GM12892 (cell line): ENCODE data around the gene FSCB. TPM values are rescaled to one million over a fixed set of nuclear protein-coding genes. Genes with fewer than 3 reads are reported as not detected.
"Not testable (repeated sequence)": the region's sequence is repeated elsewhere in the genome, so short reads cannot be mapped to it uniquely, and the experiment has no call there.

Experiments used
- DNase-seq: peaks from one replicate; pipeline ENCODE4 v3.0.0; 2011; ENCODE audit not compliant: insufficient read length
- FAIRE-seq: peaks from 2 replicates; lab custom pipeline; 2011; peaks lifted over from hg19 to GRCh38; lab: Jason Lieb, UNC
- POLR2A ChIP-seq: IDR thresholded peaks from 2 replicates; pipeline ENCODE4 v1.6.1; 2011; ENCODE audit warnings: low read depth, low read length, control low read depth
- POLR2AphosphoS5 ChIP-seq: IDR thresholded peaks from 2 replicates; pipeline ENCODE4 v1.6.1; 2011; ENCODE audit warnings: low read depth, low read length, control low read depth
- TAF1 ChIP-seq: IDR thresholded peaks from 2 replicates; pipeline ENCODE4 v1.6.1; 2011; ENCODE audit warnings: low read depth, mild to moderate bottlenecking, control low read depth, low read length, borderline replicate concordance
- polyA plus RNA-seq: library from polyadenylated mRNA; unstranded; fragments of >200 nt; gene quantifications from one replicate; pipeline ENCODE4 v1.2.1, GENCODE V29; 2012; ENCODE audit warnings: missing spikeins, inconsistent platforms; ENCODE audit not compliant: missing spikeins

FSCB gene, protein sequence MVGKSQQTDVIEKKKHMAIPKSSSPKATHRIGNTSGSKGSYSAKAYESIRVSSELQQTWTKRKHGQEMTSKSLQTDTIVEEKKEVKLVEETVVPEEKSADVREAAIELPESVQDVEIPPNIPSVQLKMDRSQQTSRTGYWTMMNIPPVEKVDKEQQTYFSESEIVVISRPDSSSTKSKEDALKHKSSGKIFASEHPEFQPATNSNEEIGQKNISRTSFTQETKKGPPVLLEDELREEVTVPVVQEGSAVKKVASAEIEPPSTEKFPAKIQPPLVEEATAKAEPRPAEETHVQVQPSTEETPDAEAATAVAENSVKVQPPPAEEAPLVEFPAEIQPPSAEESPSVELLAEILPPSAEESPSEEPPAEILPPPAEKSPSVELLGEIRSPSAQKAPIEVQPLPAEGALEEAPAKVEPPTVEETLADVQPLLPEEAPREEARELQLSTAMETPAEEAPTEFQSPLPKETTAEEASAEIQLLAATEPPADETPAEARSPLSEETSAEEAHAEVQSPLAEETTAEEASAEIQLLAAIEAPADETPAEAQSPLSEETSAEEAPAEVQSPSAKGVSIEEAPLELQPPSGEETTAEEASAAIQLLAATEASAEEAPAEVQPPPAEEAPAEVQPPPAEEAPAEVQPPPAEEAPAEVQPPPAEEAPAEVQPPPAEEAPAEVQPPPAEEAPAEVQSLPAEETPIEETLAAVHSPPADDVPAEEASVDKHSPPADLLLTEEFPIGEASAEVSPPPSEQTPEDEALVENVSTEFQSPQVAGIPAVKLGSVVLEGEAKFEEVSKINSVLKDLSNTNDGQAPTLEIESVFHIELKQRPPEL
- not detected for polyA plus RNA-seq

DNA sequence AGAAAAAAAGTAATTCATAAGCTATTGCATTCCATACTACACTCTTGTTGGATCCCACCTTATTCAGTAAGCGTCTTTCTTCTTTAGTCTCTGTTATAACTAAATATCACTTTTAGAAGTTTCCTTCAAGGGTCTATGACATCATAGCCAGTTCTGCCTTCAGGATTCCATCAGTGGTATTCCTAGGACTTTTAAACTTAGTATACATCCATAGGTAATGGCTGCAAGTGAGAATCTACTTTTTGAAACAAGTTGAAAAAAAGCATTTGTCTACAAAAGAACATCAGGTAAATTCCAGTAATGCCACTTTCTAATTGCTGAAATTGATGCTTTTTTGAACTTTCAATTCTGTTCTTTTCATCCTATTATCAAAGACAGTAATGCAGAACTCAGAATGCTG lies at the start of gene FSCB:
Gene FSCB (minus strand): TSS at position 101 of the 400 bp plus-strand sequence. CDS start 296 bp downstream, outside the sequence.
- FAIRE-seq (no peak), DNase-seq (no peak)
- TF ChIP-seq POLR2AphosphoS5: no peak
- TF ChIP-seq TAF1: no peak
- TF ChIP-seq POLR2A: no peak

DNA sequence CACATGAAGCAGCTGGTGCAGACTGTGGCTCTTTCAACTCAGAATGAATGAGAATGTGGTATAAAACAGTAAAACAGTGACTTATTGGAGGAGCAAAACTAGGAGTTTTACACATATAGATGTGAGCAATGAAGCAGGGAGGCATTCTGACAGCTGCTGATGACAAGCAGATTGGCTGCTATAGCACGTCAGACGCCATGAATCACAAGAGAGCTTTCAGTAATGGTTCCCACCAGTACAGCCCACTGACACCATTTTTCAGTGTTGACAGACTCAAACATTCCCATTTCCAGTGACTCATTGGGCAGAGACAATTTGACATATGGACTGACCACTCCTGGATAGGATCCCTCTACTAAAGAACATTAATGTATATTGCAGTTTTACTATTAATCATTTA lies 24.6 kb upstream of the FSCB start:
- DNase-seq: no peak
- TF ChIP-seq POLR2A (no peak), POLR2AphosphoS5 (no peak), TAF1 (no peak)
- FAIRE-seq: no peak

DNA sequence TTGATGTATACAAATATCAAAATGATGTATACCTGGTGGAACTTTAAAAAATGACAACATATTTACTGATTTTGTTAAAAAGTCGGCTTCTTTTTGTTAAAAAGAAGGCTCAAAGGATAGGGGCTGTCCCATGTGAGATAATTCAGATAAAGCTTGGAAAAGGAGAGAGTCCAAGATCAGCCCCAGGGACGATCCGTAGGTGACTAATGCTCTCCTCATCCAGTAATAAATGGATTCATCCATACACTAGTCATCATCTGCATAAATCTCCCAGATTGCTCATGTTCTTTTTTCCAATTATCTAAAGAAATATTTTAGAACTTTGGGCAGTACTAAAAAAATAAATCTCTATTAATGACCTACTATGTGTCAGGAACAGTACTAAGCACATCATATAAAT lies 23.4 kb upstream of the FSCB start:
- TF ChIP-seq POLR2A (no peak), POLR2AphosphoS5 (no peak), TAF1 (no peak)
- DNase-seq: no peak
- no peak for FAIRE-seq

DNA sequence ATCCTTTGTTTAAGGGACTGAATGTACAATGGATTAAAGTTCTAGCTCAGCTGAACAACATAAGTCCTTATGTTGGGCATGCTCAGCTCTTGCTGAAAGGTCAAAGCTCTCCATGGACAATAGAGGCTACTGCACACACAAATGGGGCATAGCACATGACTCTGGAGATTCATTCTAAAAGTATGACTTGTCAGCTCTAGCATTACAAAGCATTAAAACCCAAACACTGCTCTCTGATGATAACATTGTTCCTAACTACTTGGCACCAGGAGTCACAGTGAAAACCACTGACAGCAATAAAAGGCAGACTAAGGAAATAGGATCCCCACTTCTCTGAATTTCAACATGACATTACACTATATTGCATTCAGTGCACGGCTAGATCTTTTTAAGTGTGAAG lies 21.9 kb upstream of the FSCB start:
- FAIRE-seq (no peak), DNase-seq (no peak)
- TF ChIP-seq POLR2A (no peak), TAF1 (no peak), POLR2AphosphoS5 (no peak)

DNA sequence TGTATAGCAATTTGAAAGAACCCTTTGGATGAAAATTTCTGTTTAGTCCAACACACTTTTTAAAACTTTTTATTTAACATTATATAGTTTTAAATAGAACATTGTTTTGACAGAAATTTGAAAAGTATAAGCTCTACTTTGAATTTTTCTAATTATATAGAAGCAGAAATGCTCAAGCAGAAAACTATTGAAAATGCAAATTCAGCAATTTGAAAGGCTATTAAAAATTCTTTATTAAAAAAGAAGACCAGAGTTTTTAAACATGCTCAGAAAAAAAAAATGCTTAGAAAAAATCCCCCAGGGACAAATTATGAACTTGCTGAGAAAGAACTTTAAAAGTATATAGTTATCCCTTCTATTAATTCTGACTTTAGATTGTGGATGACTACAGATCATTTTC lies 21.1 kb upstream of the FSCB start:
- no peak for TF ChIP-seq TAF1
- no peak for TF ChIP-seq POLR2A
- no peak for TF ChIP-seq POLR2AphosphoS5
- no peak for DNase-seq
- no peak for FAIRE-seq

DNA sequence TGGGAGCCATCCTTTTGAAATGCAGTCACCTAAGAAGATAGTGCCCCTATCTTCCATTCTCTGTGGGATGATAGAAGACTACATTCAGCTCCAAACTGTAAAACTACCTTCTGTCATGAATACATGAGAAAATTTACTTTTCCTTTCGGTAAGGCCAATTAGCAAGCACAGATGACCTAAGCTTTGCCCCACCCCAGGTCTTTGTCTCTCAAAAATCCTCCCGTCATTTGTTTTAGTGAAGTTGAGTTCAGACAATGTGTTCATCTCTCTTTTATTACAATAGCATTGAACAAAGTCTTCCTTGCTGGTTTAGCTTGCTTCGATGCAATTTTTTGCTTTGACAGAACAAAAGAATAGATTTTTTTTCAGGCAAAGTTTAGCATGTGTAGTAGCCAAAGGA lies 18.2 kb upstream of the FSCB start:
- FAIRE-seq: no peak
- DNase-seq: no peak
- TF ChIP-seq POLR2AphosphoS5: no peak
- TF ChIP-seq TAF1: no peak
- TF ChIP-seq POLR2A: no peak

DNA sequence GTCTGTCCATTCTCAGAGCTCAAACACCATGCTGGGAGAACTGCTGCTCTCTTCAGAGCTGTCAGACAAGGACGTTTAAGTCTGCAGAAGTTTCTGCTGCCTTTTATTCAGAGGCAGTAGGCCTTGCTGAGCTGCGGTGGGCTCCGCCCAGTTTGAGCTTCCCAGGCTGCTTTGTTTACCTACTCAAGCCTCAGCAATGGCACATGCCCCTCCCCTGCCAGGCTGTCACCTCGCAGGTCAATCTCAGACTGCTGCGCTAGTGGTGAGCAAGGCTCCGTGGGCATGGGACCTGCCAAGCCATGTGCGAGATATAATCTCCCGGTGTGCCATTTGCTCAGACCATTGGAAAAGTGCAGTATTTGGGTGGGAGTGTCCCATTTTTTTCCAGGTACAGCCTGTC lies 8.6 kb upstream of the FSCB start:
- not testable (repeated sequence) for FAIRE-seq

DNA sequence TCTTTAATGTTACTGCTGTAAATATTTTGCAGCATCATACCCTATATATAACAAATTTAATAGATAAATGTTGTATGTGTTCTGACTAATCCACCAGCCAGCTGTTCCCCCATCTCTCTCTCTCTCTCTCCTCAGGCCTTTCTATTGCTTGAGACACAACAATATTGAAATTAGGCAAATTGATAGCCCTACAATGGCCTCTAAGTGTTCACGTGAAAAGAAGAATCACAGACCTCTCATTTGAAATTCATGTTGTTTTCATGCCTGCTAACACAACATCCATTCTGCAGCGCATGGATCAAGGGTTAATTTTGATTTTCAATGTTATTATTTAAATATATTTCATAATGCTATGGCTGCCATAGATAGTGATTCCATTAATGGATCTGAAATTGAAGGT lies 1.8 kb upstream of the FSCB start:
- DNase-seq (no peak), FAIRE-seq (no peak)
- TF ChIP-seq POLR2A (no peak), TAF1 (no peak), POLR2AphosphoS5 (no peak)

More for the DNA sequence above, 8.6 kb upstream of the FSCB start:
- DNase-seq: not testable (repeated sequence)

DNA sequence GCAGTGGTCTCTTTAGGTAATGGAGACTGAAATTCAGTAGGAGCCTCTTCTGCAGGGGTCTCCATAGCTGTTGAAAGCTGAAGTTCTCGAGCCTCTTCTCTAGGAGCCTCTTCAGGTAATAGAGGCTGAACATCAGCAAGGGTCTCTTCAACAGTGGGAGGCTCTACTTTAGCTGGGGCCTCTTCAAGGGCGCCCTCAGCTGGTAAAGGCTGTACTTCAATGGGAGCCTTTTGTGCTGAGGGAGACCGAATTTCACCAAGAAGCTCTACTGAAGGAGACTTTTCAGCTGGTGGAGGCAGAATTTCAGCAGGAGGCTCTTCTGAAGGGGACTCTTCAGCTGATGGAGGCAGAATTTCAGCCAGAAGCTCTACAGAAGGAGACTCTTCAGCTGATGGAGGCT lies 1.5 kb downstream of the FSCB start:
- no peak for TF ChIP-seq POLR2A
- no peak for TF ChIP-seq TAF1
- TF ChIP-seq POLR2AphosphoS5: no peak
- FAIRE-seq: no peak
- no peak for DNase-seq

DNA sequence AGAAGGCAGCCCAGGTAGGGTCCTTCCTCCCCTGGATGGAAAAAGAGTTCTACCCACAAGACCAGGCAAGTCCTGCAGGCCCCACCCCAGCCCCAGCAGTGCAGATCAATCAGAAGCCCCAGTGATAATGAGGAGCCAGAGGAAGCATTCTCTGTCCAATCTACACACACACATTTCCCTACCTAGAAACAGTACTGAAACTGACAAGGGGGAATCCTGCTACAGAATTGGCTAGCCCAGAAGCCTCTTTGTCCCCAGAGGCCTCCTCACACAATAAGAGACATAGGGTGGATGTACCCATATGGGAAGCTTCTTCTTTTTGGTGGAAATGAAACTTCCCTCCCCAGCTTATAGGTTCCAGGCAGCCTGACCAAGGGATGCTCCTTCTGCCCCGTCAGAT lies 9.9 kb downstream of the FSCB start:
- DNase-seq (no peak), FAIRE-seq (no peak)
- TF ChIP-seq POLR2AphosphoS5 (no peak), TAF1 (no peak), POLR2A (no peak)

DNA sequence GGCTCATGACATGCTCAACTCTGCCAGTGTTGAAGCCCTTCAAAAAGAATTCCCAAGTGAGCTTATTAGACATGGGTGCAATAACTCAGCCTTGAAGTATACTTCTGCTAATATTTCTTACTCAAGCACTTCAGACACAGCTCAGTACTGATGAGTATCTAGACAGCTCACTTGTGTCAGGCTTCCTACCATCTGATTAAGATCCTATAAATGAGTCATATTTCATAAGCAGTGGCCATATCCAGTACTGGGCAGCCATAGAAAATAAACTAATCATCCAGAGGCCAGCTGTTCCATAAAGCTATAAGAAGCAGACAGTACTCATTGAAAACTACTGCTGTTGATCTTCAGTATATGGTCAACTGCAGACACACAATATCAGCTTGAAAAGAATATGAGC lies 12.9 kb downstream of the FSCB start:
- TF ChIP-seq POLR2A: no peak
- no peak for TF ChIP-seq TAF1
- no peak for TF ChIP-seq POLR2AphosphoS5
- FAIRE-seq (no peak), DNase-seq (no peak)

DNA sequence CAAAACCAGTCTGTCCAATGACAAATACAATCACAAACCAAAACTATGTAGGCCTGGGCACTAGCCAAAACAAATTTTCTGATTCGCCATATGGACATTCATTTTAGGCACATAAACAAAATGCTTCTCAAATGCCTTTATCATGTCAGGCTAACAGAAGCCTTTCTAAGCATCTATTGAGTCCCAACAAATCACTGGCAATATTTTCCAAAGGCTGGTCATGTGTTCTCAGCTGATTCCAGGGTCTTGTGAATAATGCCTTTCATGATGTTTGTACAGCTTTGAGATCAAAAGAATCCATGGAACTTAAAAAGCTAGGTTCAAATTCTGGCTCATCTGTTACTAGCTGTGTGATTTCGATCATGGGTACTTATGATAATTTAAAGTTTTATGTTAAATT lies 16.1 kb downstream of the FSCB start:
- TF ChIP-seq TAF1: no peak
- no peak for TF ChIP-seq POLR2A
- no peak for TF ChIP-seq POLR2AphosphoS5

More for the DNA sequence above, 16.1 kb downstream of the FSCB start:
- no peak for DNase-seq
- no peak for FAIRE-seq
